Measurements from ENCODE around the gene CEP97. TPM values are rescaled to one million over a fixed set of nuclear protein-coding genes. Genes with fewer than 3 reads are reported as not detected.

Gene CEP97
- total RNA-seq, 1 experiment from 2014 or later: 20.6 TPM

- H3K9me2 ChIP-seq (ENCODE audit: insufficient read depth): no peaks in the 10 kb centered on the region
- peaks cover 22% of the 10 kb centered on the region for H3K4me1 ChIP-seq (replicated peaks; ENCODE audit: insufficient read depth)
- H3F3A ChIP-seq (ENCODE audit: insufficient read depth, low read depth): peaks cover 52% of the 10 kb centered on the region
- TF ChIP-seq EZH2 (IDR thresholded peaks at IDR 0.05; ENCODE audit: low read depth): no peak
- 0 out of 2 replicates have a peak, but pooled peaks have one; percentile 24 for TF ChIP-seq CTCF (conservative IDR thresholded peaks at IDR 0.05)
- peak overlapping the region; percentile 93 for H2AFZ ChIP-seq
- ChIA-PET POLR2A (ENCODE audit: unreplicated experiment) (interaction anchor here (0.5 to 1.3 kb wide), 5 partner anchors 8 to 103 kb away, joined by 3 to 24 read pairs (median 4); partner anchors contain the start of genes PCNP and RPL24), CTCF (interaction anchor here (0.6 kb wide), 4 partner anchors 48 to 1337 kb away, joined by 4 to 8 read pairs (median 7); partner anchors contain the start of gene CEP97)
- peaks cover 54% of the 10 kb centered on the region for H3K79me2 ChIP-seq (ENCODE audit: low read depth)
- H4K20me1 ChIP-seq (ENCODE audit: insufficient read depth): peaks cover 29% of the 10 kb centered on the region
- BruUV-seq (replicated peaks): no TSS peak
- DNase-seq: peak; percentile 95 to 100
- no peaks in the 10 kb centered on the region for H3K9me3 ChIP-seq (ENCODE audit: insufficient read depth, low read depth)
- no peaks in the 10 kb centered on the region for H3K27me3 ChIP-seq (ENCODE audit: insufficient read depth, low read depth)
- peak overlapping the region; percentile 70 for H3K27ac ChIP-seq
- peak overlapping the region; percentile 87 for H3K4me2 ChIP-seq
- intact Hi-C loops (cut with micrococcal nuclease; ENCODE audit: unreplicated experiment): loop anchor here (1.0 to 5.0 kb wide), 3 partner anchors 102 to 171 kb away; partner anchors contain the start of genes NFKBIZ, PCNP and SENP7
- H3K4me3 ChIP-seq: peak overlapping the region; percentile 79
- H3K36me3 ChIP-seq (ENCODE audit: low read depth): peaks cover 22% of the 10 kb centered on the region
These were observed 48.1 kb upstream of the CEP97 start for GRCh38 chr3:101676216-101676764.

GRCh38 chr3:101676765-101677435 is 47.5 kb upstream of the CEP97 start, which contains the start of gene ZBTB11:
Gene ZBTB11, minus strand, starts transcription at chr3:101677132. Its CDS starts 218 bp downstream, at chr3:101676914.
- Histone ChIP-seq H4K20me1 (ENCODE audit: insufficient read depth) (peaks cover 33% of the 10 kb centered on the region), H3F3A (ENCODE audit: insufficient read depth, low read depth) (peaks cover 58% of the 10 kb centered on the region), H2AFZ (peak within 1 kb of the TSS; percentile 93), H3K4me3 (peak within 1 kb of the TSS; percentile 79), H3K27ac (peak within 1 kb of the TSS; percentile 70), H3K9me2 (ENCODE audit: insufficient read depth) (no peaks in the 10 kb centered on the region), H3K9me3 (ENCODE audit: insufficient read depth, low read depth) (no peaks in the 10 kb centered on the region), H3K79me2 (ENCODE audit: low read depth) (peaks cover 54% of the 10 kb centered on the region), H3K27me3 (ENCODE audit: insufficient read depth, low read depth) (no peaks in the 10 kb centered on the region), H3K4me1 (replicated peaks; ENCODE audit: insufficient read depth) (peaks cover 22% of the 10 kb centered on the region), H3K36me3 (ENCODE audit: low read depth) (peaks cover 22% of the 10 kb centered on the region), H3K4me2 (peak within 1 kb of the TSS; percentile 87)
- POLR2A ChIA-PET (ENCODE audit: unreplicated experiment): interaction anchor here (0.7 to 1.3 kb wide), 5 partner anchors 11 to 500 kb away, joined by 3 to 6 read pairs (median 4); partner anchors contain the start of genes CEP97 and PCNP
- CTCF ChIA-PET: interaction anchor here (0.5 to 1.4 kb wide), 8 partner anchors 31 to 1338 kb away, joined by 3 to 8 read pairs (median 5); partner anchors contain the start of gene CEP97
- intact Hi-C loops (cut with micrococcal nuclease; ENCODE audit: unreplicated experiment): loop anchor here (1.0 to 5.0 kb wide), 5 partner anchors 9 to 170 kb away; partner anchors contain the start of genes CEP97, NFKBIZ, PCNP and RPL24
- peak; percentile 100 for DNase-seq
- TF ChIP-seq CTCF (conservative IDR thresholded peaks at IDR 0.05) (peak; percentile 73), EZH2 (IDR thresholded peaks at IDR 0.05; ENCODE audit: low read depth) (no peak)
- BruUV-seq (replicated peaks): TSS peak; percentile 46
